AG04449 (cell line): ENCODE results near the gene CHMP2A.

ENCODE experiments used
- CTCF ChIA-PET: fragments of 350-600 bp; formaldehyde crosslinking; extraction: SDS; loops from one replicate; lab custom pipeline; 2021; ENCODE audit warnings: antibody characterized with exemption; lab: Yijun Ruan, JAX
- POLR2A ChIA-PET: fragments of 400-600, 350-600 bp; formaldehyde crosslinking; extraction: SDS; loops from one replicate; lab custom pipeline; 2020; ENCODE audit warnings: antibody characterized with exemption, inconsistent platforms; lab: Yijun Ruan, JAX
- DNase-seq: peaks from one replicate; pipeline ENCODE4 v3.0.0-alpha.2; 2010; ENCODE audit warnings: low read depth, low spot score
- H3K4me3 ChIP-seq: 2 replicates; pipeline ENCODE4 v1.5.1; 2011; ENCODE audit warnings: low read depth, mild to moderate bottlenecking, control low read depth, low read length
- CTCF ChIP-seq: IDR thresholded peaks from one replicate; pipeline ENCODE4 v1.5.1; 2011; ENCODE audit warnings: mild to moderate bottlenecking, moderate library complexity, low read length, control low read depth, inconsistent platforms; ENCODE audit not compliant: insufficient read depth; ENCODE audit errors: missing control alignments

Gene CHMP2A

GRCh38 chr19:58559275-58560006 is 4.5 kb upstream of the CHMP2A start:
- TF ChIP-seq CTCF: no peak
- ChIA-PET CTCF (interaction anchor here (1.8 kb wide), 1 partner anchor 40 kb away, joined by 10 read pairs; the partner anchor contains the start of gene ZBTB45), POLR2A (interaction anchor here (1.0 to 1.5 kb wide), 4 partner anchors 12 to 197 kb away, joined by 3 to 7 read pairs (median 4); partner anchors contain the start of genes MZF1, TRIM28 and ZNF497)
- H3K4me3 ChIP-seq: peak overlapping the region; percentile 85
- no peak for DNase-seq

GRCh38 chr19:58558623-58559274 is 3.8 kb upstream of the CHMP2A start:
- no peak for TF ChIP-seq CTCF
- DNase-seq: peak; percentile 89
- POLR2A ChIA-PET: interaction anchor here (1.0 to 2.2 kb wide), 5 partner anchors 13 to 15 kb away, joined by 4 to 7 read pairs (median 5); partner anchors contain the start of genes MZF1 and TRIM28
- H3K4me3 ChIP-seq: peak overlapping the region; percentile 97
- CTCF ChIA-PET: interaction anchor here (1.8 kb wide), 1 partner anchor 39 kb away, joined by 10 read pairs; the partner anchor contains the start of gene ZBTB45

GRCh38 chr19:58558066-58558622 is 3.2 kb upstream of the CHMP2A start, which contains the start of gene UBE2M:
Gene UBE2M, minus strand, starts transcription at chr19:58558611. Its CDS starts 230 bp downstream, at chr19:58558381.
- ChIA-PET CTCF (interaction anchor here (1.5 to 1.8 kb wide), 2 partner anchors 38 to 39 kb away, joined by 7 to 10 read pairs; partner anchors contain the start of gene ZBTB45), POLR2A (interaction anchor here (1.0 to 2.2 kb wide), 3 partner anchors 13 to 14 kb away, joined by 4 to 5 read pairs (median 5); partner anchors contain the start of gene TRIM28)
- DNase-seq: no peak
- TF ChIP-seq CTCF: no peak
- peak within 1 kb of the TSS; percentile 97 for H3K4me3 ChIP-seq

- no peak for TF ChIP-seq CTCF
- ChIA-PET CTCF (interaction anchor here (0.9 to 1.5 kb wide), 3 partner anchors 37 to 44 kb away, joined by 4 to 7 read pairs (median 5); partner anchors contain the start of gene ZBTB45), POLR2A (interaction anchor here (0.7 to 2.2 kb wide), 4 partner anchors 10 to 37 kb away, joined by 3 to 5 read pairs (median 4); partner anchors contain the start of gene TRIM28)
- no peak for DNase-seq
- H3K4me3 ChIP-seq: peak overlapping the region; percentile 97
These were observed 2.5 kb upstream of the CHMP2A start for GRCh38 chr19:58557221-58558065.

GRCh38 chr19:58556622-58557220 is 1.8 kb upstream of the CHMP2A start:
- CTCF ChIA-PET: interaction anchor here (0.9 to 1.5 kb wide), 3 partner anchors 37 to 43 kb away, joined by 4 to 7 read pairs (median 5); partner anchors contain the start of gene ZBTB45
- TF ChIP-seq CTCF: no peak
- H3K4me3 ChIP-seq: peak overlapping the region; percentile 97
- DNase-seq: no peak
- POLR2A ChIA-PET: interaction anchor here (0.7 to 2.2 kb wide), 3 partner anchors 9 to 37 kb away, joined by 3 to 5 read pairs (median 3); no protein-coding TSS in a partner anchor
